CD4-positive, alpha-beta T cell treated with Interleukin-4 for 1 hour (primary cell): ENCODE results near the gene CXorf66.
"Not testable (repeated sequence)": the region's sequence is repeated elsewhere in the genome, so short reads cannot be mapped to it uniquely, and the experiment has no call there.

Experiments used
- DNase-seq, 2 donors: peaks; one replicate each; pipeline ENCODE4 v3.0.0-alpha.2; 2020 to 2022

Gene CXorf66

GRCh38 chrX:139965421-139965820 lies at the start of gene CXorf66:
CXorf66 (minus strand) TSS chrX:139965521; CDS start chrX:139965496, 25 bp downstream.
- DNase-seq = no peak

GRCh38 chrX:139982856-139983255 lies 17.5 kb upstream of the CXorf66 start:
- no peak for DNase-seq

- no peak for DNase-seq
These were observed 9.2 kb upstream of the CXorf66 start for GRCh38 chrX:139974471-139974870.

- no peak for DNase-seq
These were observed 7.6 kb upstream of the CXorf66 start for GRCh38 chrX:139972629-139973624.

- DNase-seq = no peak
These were observed 6.8 kb upstream of the CXorf66 start for GRCh38 chrX:139972113-139972512.

GRCh38 chrX:139971394-139971749 lies 6.1 kb upstream of the CXorf66 start:
- no peak for DNase-seq

- DNase-seq = no peak
These were observed 4.0 kb upstream of the CXorf66 start for GRCh38 chrX:139969286-139969685.

GRCh38 chrX:139967750-139968149 lies 2.4 kb upstream of the CXorf66 start:
- DNase-seq = no peak

GRCh38 chrX:139967300-139967699 lies 2.0 kb upstream of the CXorf66 start:
- no peak for DNase-seq

GRCh38 chrX:139966159-139966558 lies 838 bp upstream of the CXorf66 start:
- DNase-seq = peak in 1 of 2 donors; percentile 1

GRCh38 chrX:139961091-139961490 lies 4.2 kb downstream of the CXorf66 start:
- not testable (repeated sequence) for DNase-seq

GRCh38 chrX:139949703-139950102 lies 15.6 kb downstream of the CXorf66 start:
- no peak for DNase-seq

- DNase-seq = no peak
These were observed 20.2 kb downstream of the CXorf66 start for GRCh38 chrX:139945075-139945474.

- DNase-seq = no peak
These were observed 29.1 kb downstream of the CXorf66 start for GRCh38 chrX:139936259-139936658.

- DNase-seq = no peak
These were observed 31.4 kb downstream of the CXorf66 start for GRCh38 chrX:139933904-139934303.

- peak; percentile 85 to 87 for DNase-seq
These were observed 32.2 kb downstream of the CXorf66 start, which contains the start of gene ATP11C for GRCh38 chrX:139932901-139933796. ATP11C (minus strand) TSS chrX:139933053; CDS start chrX:139932042, 1,011 bp downstream.

GRCh38 chrX:139932073-139932900 lies 33.0 kb downstream of the CXorf66 start:
- DNase-seq = peak; percentile 41 to 51

- no peak for DNase-seq
These were observed 33.7 kb downstream of the CXorf66 start for GRCh38 chrX:139931646-139932072.

- no peak for DNase-seq
These were observed 34.2 kb downstream of the CXorf66 start for GRCh38 chrX:139930916-139931645.

GRCh38 chrX:139930401-139930800 lies 34.9 kb downstream of the CXorf66 start:
- DNase-seq = no peak

- no peak for DNase-seq
These were observed 35.4 kb downstream of the CXorf66 start for GRCh38 chrX:139929876-139930275.

GRCh38 chrX:139924696-139925095 lies 40.6 kb downstream of the CXorf66 start:
- no peak for DNase-seq
